AG04449 (cell line): ENCODE data around the gene FARS2.

Experiments
- CTCF ChIA-PET: fragments of 350-600 bp; formaldehyde crosslinking; extraction: SDS; loops from one replicate; lab custom pipeline; 2021; ENCODE audit warnings: antibody characterized with exemption; lab: Yijun Ruan, JAX
- POLR2A ChIA-PET: fragments of 400-600, 350-600 bp; formaldehyde crosslinking; extraction: SDS; loops from one replicate; lab custom pipeline; 2020; ENCODE audit warnings: antibody characterized with exemption, inconsistent platforms; lab: Yijun Ruan, JAX
- DNase-seq: peaks from one replicate; pipeline ENCODE4 v3.0.0-alpha.2; 2010; ENCODE audit warnings: low read depth, low spot score
- H3K4me3 ChIP-seq: 2 replicates; pipeline ENCODE4 v1.5.1; 2011; ENCODE audit warnings: low read depth, mild to moderate bottlenecking, control low read depth, low read length
- TF ChIP-seq, protein P1 (sequence below): IDR thresholded peaks from one replicate; pipeline ENCODE4 v1.5.1; 2011; ENCODE audit warnings: mild to moderate bottlenecking, moderate library complexity, low read length, control low read depth, inconsistent platforms; ENCODE audit not compliant: insufficient read depth; ENCODE audit errors: missing control alignments

Gene FARS2

DNA sequence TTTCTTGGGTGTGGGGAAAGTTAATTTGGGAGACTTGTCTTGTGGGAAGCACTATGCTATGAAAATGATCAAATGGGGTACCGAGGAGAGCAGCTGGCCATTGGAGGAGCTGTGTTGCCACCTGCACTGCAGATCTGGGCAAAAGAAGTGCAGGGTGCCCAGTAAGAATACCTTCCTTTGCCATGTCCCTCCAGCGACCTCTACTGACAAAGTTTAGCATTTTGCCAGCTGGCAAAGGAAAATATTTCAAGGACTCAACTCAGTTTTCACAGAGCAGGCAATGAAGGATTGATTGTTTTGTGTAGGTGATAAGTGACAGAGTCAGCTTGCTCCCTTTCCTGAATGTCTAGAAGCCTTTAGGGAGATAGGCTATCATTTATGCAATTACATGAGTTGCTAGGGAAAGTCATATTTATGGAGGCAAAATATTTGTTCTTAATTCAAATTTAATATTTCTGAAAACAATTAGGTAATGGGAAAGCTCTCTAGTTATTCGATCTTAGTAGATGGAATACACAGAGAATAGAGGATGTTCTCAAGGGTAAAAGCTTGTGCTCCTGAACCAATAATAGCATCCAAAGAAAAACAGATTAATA, 118.4 kb downstream of the FARS2 start:
- TF ChIP-seq, protein P1, sequence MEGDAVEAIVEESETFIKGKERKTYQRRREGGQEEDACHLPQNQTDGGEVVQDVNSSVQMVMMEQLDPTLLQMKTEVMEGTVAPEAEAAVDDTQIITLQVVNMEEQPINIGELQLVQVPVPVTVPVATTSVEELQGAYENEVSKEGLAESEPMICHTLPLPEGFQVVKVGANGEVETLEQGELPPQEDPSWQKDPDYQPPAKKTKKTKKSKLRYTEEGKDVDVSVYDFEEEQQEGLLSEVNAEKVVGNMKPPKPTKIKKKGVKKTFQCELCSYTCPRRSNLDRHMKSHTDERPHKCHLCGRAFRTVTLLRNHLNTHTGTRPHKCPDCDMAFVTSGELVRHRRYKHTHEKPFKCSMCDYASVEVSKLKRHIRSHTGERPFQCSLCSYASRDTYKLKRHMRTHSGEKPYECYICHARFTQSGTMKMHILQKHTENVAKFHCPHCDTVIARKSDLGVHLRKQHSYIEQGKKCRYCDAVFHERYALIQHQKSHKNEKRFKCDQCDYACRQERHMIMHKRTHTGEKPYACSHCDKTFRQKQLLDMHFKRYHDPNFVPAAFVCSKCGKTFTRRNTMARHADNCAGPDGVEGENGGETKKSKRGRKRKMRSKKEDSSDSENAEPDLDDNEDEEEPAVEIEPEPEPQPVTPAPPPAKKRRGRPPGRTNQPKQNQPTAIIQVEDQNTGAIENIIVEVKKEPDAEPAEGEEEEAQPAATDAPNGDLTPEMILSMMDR: peak; percentile 37
- no peak overlapping the region for H3K4me3 ChIP-seq
- ChIA-PET CTCF (interaction anchor here (0.9 to 6.5 kb wide), 9 partner anchors 9 to 333 kb away, joined by 3 to 47 read pairs (median 6); no protein-coding TSS in a partner anchor), POLR2A (no interaction called here)
- no peak for DNase-seq

DNA sequence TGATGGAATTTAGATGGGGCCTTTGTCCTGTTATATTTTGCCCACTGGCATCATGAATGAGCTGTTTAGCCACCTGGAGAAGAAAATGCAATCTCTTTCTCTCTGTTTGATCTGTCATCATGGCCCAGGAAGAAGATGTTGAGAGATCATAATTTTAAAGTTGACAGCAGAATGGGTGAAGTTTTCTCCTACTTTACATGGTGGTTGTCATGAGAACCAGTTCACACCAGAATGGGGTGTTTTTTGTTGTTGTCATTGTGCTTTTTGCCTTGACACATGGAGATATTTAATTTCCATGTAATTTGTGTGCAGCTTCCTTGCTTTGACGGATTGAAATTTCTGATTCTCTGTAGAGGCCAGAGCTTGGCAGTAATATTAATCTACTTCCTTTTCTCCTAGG, 122.5 kb downstream of the FARS2 start:
- TF ChIP-seq, protein P1: no peak
- CTCF ChIA-PET: interaction anchor here (1.6 to 6.5 kb wide), 2 partner anchors 242 to 1163 kb away, joined by 3 to 47 read pairs; no protein-coding TSS in a partner anchor
- DNase-seq: no peak
- H3K4me3 ChIP-seq: no peak overlapping the region
- POLR2A ChIA-PET: no interaction called here

DNA sequence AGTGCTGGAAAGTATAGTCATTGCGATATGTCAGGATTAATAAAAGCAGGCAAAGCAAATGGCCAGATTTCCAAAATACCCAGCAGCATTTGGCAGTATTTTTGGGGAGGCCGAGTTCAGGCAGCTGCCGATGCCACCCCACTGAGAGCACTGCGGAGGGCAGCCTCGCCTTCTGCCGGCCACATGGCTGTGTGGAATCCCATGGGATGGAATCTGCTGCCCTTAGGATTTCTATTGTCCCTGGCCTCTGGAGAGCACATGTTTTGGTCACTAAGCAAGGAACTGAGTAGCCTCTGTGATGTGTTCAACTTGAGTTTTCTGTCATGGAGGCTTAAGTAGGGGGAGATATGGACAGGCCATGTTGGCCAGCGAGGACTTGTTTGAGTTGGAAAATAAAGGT, 123.0 kb downstream of the FARS2 start:
- DNase-seq: no peak
- TF ChIP-seq, protein P1: no peak
- ChIA-PET CTCF (interaction anchor here (1.6 to 6.5 kb wide), 2 partner anchors 242 to 1163 kb away, joined by 3 to 47 read pairs; no protein-coding TSS in a partner anchor), POLR2A (no interaction called here)
- H3K4me3 ChIP-seq: no peak overlapping the region

DNA sequence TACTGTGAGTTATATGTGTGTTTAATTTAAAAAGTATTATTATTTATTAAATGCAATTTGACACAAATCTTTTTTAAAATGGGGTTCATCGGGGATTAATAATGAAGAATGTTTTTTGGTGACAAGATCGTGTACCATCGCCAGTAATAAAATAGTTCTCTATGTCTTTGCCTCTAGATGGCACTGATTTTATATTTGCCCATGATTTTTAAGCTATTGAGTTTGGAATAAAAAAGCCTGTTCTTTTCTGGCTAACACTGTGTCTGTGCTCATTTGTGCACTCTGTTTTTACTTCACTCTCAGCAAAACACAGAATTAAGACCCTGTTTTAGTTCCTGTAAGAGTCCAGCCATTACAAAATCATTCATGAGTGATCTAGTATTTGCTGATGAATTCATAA, 127.0 kb downstream of the FARS2 start:
- no peak overlapping the region for H3K4me3 ChIP-seq
- POLR2A ChIA-PET: no interaction called here
- no peak for DNase-seq
- TF ChIP-seq, protein P1: no peak
- CTCF ChIA-PET: interaction anchor here (2.6 kb wide), 1 partner anchor 15 kb away, joined by 11 read pairs; no protein-coding TSS in a partner anchor

DNA sequence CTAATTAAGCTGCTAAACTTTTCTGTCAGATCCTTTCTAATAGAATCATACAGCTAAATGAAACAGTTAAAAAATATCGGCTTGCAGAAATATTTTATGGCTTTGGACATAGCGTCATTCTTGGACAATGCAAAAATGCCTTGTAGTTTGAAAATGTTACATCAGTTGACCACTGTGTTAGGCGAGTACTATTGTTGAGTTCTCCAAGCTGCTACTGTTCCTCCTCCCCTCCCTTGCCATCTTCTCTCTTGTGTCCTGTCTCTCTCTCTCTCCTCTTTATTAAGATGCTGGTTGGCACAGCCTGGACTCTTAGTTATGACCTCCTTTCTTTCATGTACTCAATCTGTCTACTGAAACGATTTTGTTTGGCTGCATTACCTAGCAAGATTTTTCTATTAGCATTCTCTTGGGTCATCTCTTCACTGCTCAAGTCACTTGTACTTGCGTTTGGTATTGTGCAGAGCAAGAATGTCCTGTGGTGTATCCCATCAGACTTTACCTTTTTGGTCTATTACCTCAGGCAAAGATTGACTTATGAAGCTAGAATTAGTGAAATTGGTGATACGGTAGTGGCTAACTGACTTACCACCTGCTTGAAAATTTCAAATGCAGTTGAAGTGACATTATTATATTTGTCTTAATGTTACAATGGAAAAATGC, 127.9 kb downstream of the FARS2 start:
- POLR2A ChIA-PET: no interaction called here
- CTCF ChIA-PET: interaction anchor here (1.4 kb wide), 1 partner anchor 246 kb away, joined by 4 read pairs; no protein-coding TSS in a partner anchor
- DNase-seq: no peak
- TF ChIP-seq, protein P1: no peak
- no peak overlapping the region for H3K4me3 ChIP-seq

DNA sequence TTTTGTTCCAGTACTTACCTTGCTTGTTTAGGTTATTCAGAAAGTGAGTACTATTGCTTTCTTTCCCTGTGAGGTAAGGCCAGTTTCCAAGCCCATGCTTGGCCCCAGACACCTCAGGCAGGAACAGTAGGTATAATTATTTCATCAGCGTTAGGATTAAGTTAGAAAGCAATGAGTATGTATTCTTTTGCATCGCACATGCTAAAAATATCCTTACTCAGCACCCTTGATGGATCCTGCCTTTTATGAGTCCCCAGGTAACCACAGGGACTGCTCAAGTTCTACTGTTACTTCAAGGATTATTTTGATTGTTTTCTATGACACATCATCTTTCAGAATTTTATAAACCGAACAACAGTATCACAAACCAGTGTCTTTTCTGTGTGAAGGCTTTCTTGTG, 128.9 kb downstream of the FARS2 start:
- no peak overlapping the region for H3K4me3 ChIP-seq
- TF ChIP-seq, protein P1: no peak
- DNase-seq: no peak
- ChIA-PET CTCF (interaction anchor here (1.4 kb wide), 1 partner anchor 247 kb away, joined by 4 read pairs; no protein-coding TSS in a partner anchor), POLR2A (no interaction called here)
